Gastroesophageal sphincter (tissue), 4 donors: ENCODE data around the gene FERMT3. TPM values are rescaled to one million over a fixed set of nuclear protein-coding genes. Genes with fewer than 3 reads are reported as not detected.
"Not testable (repeated sequence)": the region's sequence is repeated elsewhere in the genome, so short reads cannot be mapped to it uniquely, and the experiment has no call there.

Source experiments
- ATAC-seq: fragments of 150-250 bp; one replicate; pipeline ENCODE4 v1.9.1; 2016; ENCODE audit warnings: mild to moderate bottlenecking, moderate library complexity
- H3K27ac ChIP-seq, 4 donors: fragments of 200-600 bp; sonication (generic) in 3 of 4; 1 replicate in 3 of 4; 2 replicates in 1 of 4; pipeline ENCODE4 v1.5.1; 2016 to 2019
- H3K27me3 ChIP-seq: fragments of 200-600 bp; sonication (generic); one replicate; pipeline ENCODE4 v1.5.1; 2019
- H3K36me3 ChIP-seq, 2 donors: fragments of 200-600 bp; sonication (generic); one replicate each; pipeline ENCODE4 v1.5.1; 2019; ENCODE audit warnings: control low read depth in 1 of 2
- H3K4me1 ChIP-seq, 3 donors: fragments of 200-600 bp; sonication (generic); 1 replicate in 2 of 3; 2 replicates in 1 of 3; pipeline ENCODE4 v1.5.1; 2016 to 2019; ENCODE audit warnings: control low read depth in 2 of 3
- H3K4me3 ChIP-seq, 2 donors: fragments of 200-600 bp; sonication (generic); one replicate each; pipeline ENCODE4 v1.5.1; 2019; ENCODE audit warnings: mild to moderate bottlenecking in 1 of 2, moderate library complexity in 1 of 2
- H3K9me3 ChIP-seq, 3 donors: fragments of 200-600 bp; sonication (generic); one replicate each; pipeline ENCODE4 v1.5.1; 2017 to 2019; ENCODE audit warnings: control low read depth in 2 of 3
- CTCF ChIP-seq, 4 experiments: fragments of 200-600 bp in 2 of 4; fragments of 450-650 bp in 2 of 4; sonication (generic) in 1 of 4; IDR thresholded peaks; one replicate each; pipeline ENCODE4 v1.5.1; 2017 to 2019; ENCODE audit warnings: antibody characterized with exemption in 4 of 4, mild to moderate bottlenecking in 2 of 4, moderate library complexity in 2 of 4
- EP300 ChIP-seq: sonication (generic); formaldehyde crosslinking; IDR thresholded peaks from one replicate; pipeline ENCODE4 v1.6.1; 2017; ENCODE audit warnings: antibody characterized with exemption, mild to moderate bottlenecking
- POLR2A ChIP-seq, 2 donors: fragments of 450-650 bp; IDR thresholded peaks; one replicate each; pipeline ENCODE4 v1.6.1; 2017; ENCODE audit warnings: antibody characterized with exemption in 2 of 2, mild to moderate bottlenecking in 2 of 2, moderate library complexity in 1 of 2
- POLR2AphosphoS5 ChIP-seq: sonication (generic); formaldehyde crosslinking; IDR thresholded peaks from one replicate; pipeline ENCODE4 v1.6.1; 2017; ENCODE audit warnings: antibody characterized with exemption
- WGBS, 2 donors: methylation state at CpG; one replicate each; pipeline ENCODE4 v1.1.5; 2018; ENCODE audit warnings: low coverage in 1 of 2; 5-methylcytosine and 5-hydroxymethylcytosine counted together
- total RNA-seq, 4 donors: library from RNA; depleted of rRNA; stranded (reverse); fragments of >200 nt; gene quantifications; one replicate each; pipeline ENCODE4 v1.1.0, GENCODE V29; 2016

Gene FERMT3
- 10 to 100 TPM; 14.5 to 28.5 (median 17.0) TPM for total RNA-seq

- TF ChIP-seq POLR2A (IDR thresholded peaks at IDR 0.05), result peak in 1 of 2 donors; percentile 12
- TF ChIP-seq POLR2AphosphoS5, result no peak
- H3K27ac ChIP-seq, result peak within 1 kb of the TSS in 3 of 4 donors; percentile 76 to 77 (median 76)
- H3K27me3 ChIP-seq, result no peaks in the 10 kb centered on the region
- H3K4me3 ChIP-seq, result peak within 1 kb of the TSS; percentile 1 to 46
- H3K36me3 ChIP-seq, result peaks cover 0 to 66% of the 10 kb centered on the region in 2 donors
- no peak for ATAC-seq
- WGBS, 2 donors, result 40% methylated on average over 1 of the region's 27 CpGs; no CpG with 5 or more reads in 1 of the 2 donors
- H3K9me3 ChIP-seq, result no peaks in the 10 kb centered on the region
- peaks cover 0 to 48% (median 3%) of the 10 kb centered on the region in 3 donors for H3K4me1 ChIP-seq
These were observed at the start of gene FERMT3 for GRCh38 chr11:64206457-64207255. Gene FERMT3 (plus strand): TSS chr11:64206721. CDS start chr11:64207365, 644 bp downstream.

GRCh38 chr11:64157631-64158394, 48.7 kb upstream of the FERMT3 start:
- 85 to 88% methylated on average over 5 to 9 of the region's 17 CpGs for WGBS, 2 donors
- no peak overlapping the region for H3K27ac ChIP-seq
- no peak overlapping the region for H3K4me3 ChIP-seq
- H3K36me3 ChIP-seq, result no peaks in the 10 kb centered on the region
- TF ChIP-seq CTCF (IDR thresholded peaks at IDR 0.05) (no peak), EP300 (no peak), POLR2A (IDR thresholded peaks at IDR 0.05) (no peak), POLR2AphosphoS5 (no peak)
- no peak for ATAC-seq
- no peaks in the 10 kb centered on the region for H3K27me3 ChIP-seq
- H3K4me1 ChIP-seq, result peaks cover 0 to 6% (median 0%) of the 10 kb centered on the region in 3 donors
- no peaks in the 10 kb centered on the region for H3K9me3 ChIP-seq

- WGBS, 2 donors, result 92 to 98% methylated on average over 5 to 7 of the region's 10 CpGs
- Histone ChIP-seq H3K27me3 (no peaks in the 10 kb centered on the region), H3K4me3 (no peak overlapping the region), H3K9me3 (no peaks in the 10 kb centered on the region), H3K4me1 (peaks cover 0 to 16% (median 8%) of the 10 kb centered on the region in 3 donors), H3K27ac (no peak overlapping the region), H3K36me3 (no peaks in the 10 kb centered on the region)
- no peak for TF ChIP-seq CTCF (IDR thresholded peaks at IDR 0.05)
- no peak for TF ChIP-seq POLR2AphosphoS5
- no peak for TF ChIP-seq EP300
- TF ChIP-seq POLR2A (IDR thresholded peaks at IDR 0.05), result no peak
- ATAC-seq, result no peak
These were observed 45.5 kb upstream of the FERMT3 start for GRCh38 chr11:64161037-64161436.

GRCh38 chr11:64162769-64163168, 43.8 kb upstream of the FERMT3 start:
- H3K27me3 ChIP-seq, H3K36me3 ChIP-seq, H3K9me3 ChIP-seq, H3K4me3 ChIP-seq, H3K27ac ChIP-seq, ATAC-seq: not testable (repeated sequence)
- WGBS, 2 donors, result 43 to 95% methylated on average over 1 to 12 of the region's 16 CpGs
- peaks cover 0 to 27% (median 8%) of the 10 kb centered on the region in 3 donors for H3K4me1 ChIP-seq

- Histone ChIP-seq H3K4me3 (no peak overlapping the region), H3K9me3 (no peaks in the 10 kb centered on the region), H3K27me3 (no peaks in the 10 kb centered on the region), H3K36me3 (no peaks in the 10 kb centered on the region), H3K4me1 (peaks cover 0 to 27% (median 8%) of the 10 kb centered on the region in 3 donors), H3K27ac (no peak overlapping the region)
- 80 to 100% methylated on average over 1 of the region's 5 CpGs for WGBS, 2 donors
- ATAC-seq, result no peak
- TF ChIP-seq CTCF (IDR thresholded peaks at IDR 0.05) (no peak), POLR2AphosphoS5 (no peak), EP300 (no peak), POLR2A (IDR thresholded peaks at IDR 0.05) (no peak)
These were observed 42.6 kb upstream of the FERMT3 start for GRCh38 chr11:64163951-64164350.
